ENCODE measurements around the gene ANGPTL8.

GRCh38 chr19:11254666-11255065 is 15.2 kb downstream of the ANGPTL8 start:
- TF ChIP-seq CTCF (IDR thresholded peaks at IDR 0.05) (no peak), POLR2A (IDR thresholded peaks at IDR 0.05) (no peak)
